Sciatic nerve (tissue), 2 donors: ENCODE results near the gene RLBP1. TPM values are rescaled to one million over a fixed set of nuclear protein-coding genes. Genes with fewer than 3 reads are reported as not detected.

Experiments
- ATAC-seq: fragments of 200-7000 bp; cut with Tn5 transposase; one replicate; pipeline ENCODE4 v1.9.1; 2020; ENCODE audit warnings: mild to moderate bottlenecking, moderate library complexity
- DNase-seq: peaks from one replicate; pipeline ENCODE4 v3.0.0-alpha.2; 2020; ENCODE audit warnings: low spot score
- intact Hi-C: fragments of 100-400 bp; cut with DNase I; formaldehyde crosslinking; loops from one replicate; pipeline ENCODE4 v1.14.2; 2022
- total RNA-seq: library from RNA; stranded (reverse); fragmentation: NEBNext Ultra II Directional; extraction: Animal tissue kit (Norgen Biotek cat#: 25700); gene quantifications from one replicate; pipeline ENCODE4 v1.2.1, GENCODE V29; 2021
- donor health status: DM: no; HTN: no; CAD: no.
- donor health status: DM: no; HTN: no; CAD: no.

RLBP1 gene
- total RNA-seq, 1 donor from 2014 or later = not detected

GRCh38 chr15:89163271-89164055 lies 57.9 kb downstream of the RLBP1 start:
- DNase-seq (no peak), ATAC-seq (no peak)
- intact Hi-C loops = no loop called here

DNA sequence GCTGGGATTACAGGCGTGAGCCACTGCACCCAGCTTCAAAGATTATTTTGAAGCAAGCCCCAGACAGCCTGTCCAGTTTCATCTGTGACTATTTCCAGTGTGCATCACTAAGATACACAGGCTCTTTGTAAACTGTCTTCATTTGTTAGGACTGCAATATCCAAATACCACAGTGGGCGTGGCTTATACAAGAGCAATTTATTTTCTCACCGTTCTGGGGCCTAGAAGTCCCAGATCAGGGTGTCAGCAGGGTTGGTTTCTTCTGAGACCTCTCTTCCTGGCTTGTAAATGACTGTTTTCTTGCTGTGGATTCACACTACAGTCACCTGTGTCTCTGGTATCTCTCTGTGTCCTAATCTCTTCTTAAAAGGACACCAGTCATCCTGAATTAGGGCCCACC lies 59.7 kb downstream of the RLBP1 start:
- DNase-seq (no peak), ATAC-seq (peak; percentile 75)
- intact Hi-C loops = no loop called here

Other genes with a start within 250 kb of the RLBP1 start
- gene ABHD2, start 133.1 kb downstream of the RLBP1 start, total RNA-seq = 70.5 TPM
- gene FANCI, start 22.4 kb upstream of the RLBP1 start, total RNA-seq = 5.0 TPM
- gene POLG, start 113.2 kb upstream of the RLBP1 start, total RNA-seq = 64.3 TPM